Esophagus squamous epithelium (tissue), 5 donors: ENCODE results near the gene CEP112. TPM values are rescaled to one million over a fixed set of nuclear protein-coding genes. Genes with fewer than 3 reads are reported as not detected.

Experiments
- DNase-seq: peaks from one replicate; lab custom pipeline; 2025; lab: John Stamatoyannopoulos, UW
- H3K27ac ChIP-seq, 4 donors: fragments of 200-600 bp; sonication (generic); one replicate each; pipeline ENCODE4 v1.5.1; 2016 to 2019; ENCODE audit warnings: mild to moderate bottlenecking in 1 of 4
- H3K27me3 ChIP-seq, 4 donors: fragments of 200-600 bp; sonication (generic); 1 replicate in 3 of 4; 2 replicates in 1 of 4; pipeline versions ENCODE4 v1.5.1 to v1.6.0; 2017 to 2021; ENCODE audit warnings: antibody characterized with exemption in 1 of 4
- H3K36me3 ChIP-seq, 3 donors: fragments of 200-600 bp; sonication (generic); one replicate each; pipeline ENCODE4 v1.5.1; 2016 to 2019
- H3K4me1 ChIP-seq, 3 donors: fragments of 200-600 bp; sonication (generic); one replicate each; pipeline ENCODE4 v1.5.1; 2017 to 2019
- H3K4me3 ChIP-seq, 4 donors: fragments of 200-600 bp; sonication (generic); 1 replicate in 3 of 4; 2 replicates in 1 of 4; pipeline ENCODE4 v1.5.1; 2016 to 2019; ENCODE audit warnings: mild to moderate bottlenecking in 2 of 4, moderate library complexity in 1 of 4
- H3K9me3 ChIP-seq, 3 donors: fragments of 200-600 bp; sonication (generic); one replicate each; pipeline ENCODE4 v1.5.1; 2016 to 2019
- CTCF ChIP-seq, 6 experiments: fragments of 450-650 bp in 4 of 6; fragments of 200-600 bp in 2 of 6; sonication (generic) in 2 of 6; IDR thresholded peaks; one replicate each; pipeline ENCODE4 v1.5.1; 2016 to 2019; ENCODE audit warnings: antibody characterized with exemption in 6 of 6, mild to moderate bottlenecking in 4 of 6, moderate library complexity in 4 of 6
- POLR2A ChIP-seq, 4 donors: fragments of 450-650 bp; IDR thresholded peaks; one replicate each; pipeline ENCODE4 v1.6.1; 2017; ENCODE audit warnings: antibody characterized with exemption in 4 of 4, mild to moderate bottlenecking in 4 of 4, moderate library complexity in 3 of 4
- WGBS, 2 donors: methylation state at CpG; one replicate each; pipeline ENCODE4 v1.1.5; 2018; 5-methylcytosine and 5-hydroxymethylcytosine counted together
- intact Hi-C: fragments of 100-400 bp; cut with DNase I; formaldehyde crosslinking; loops from one replicate; pipeline ENCODE4 v1.15.0; 2022
- total RNA-seq, 4 donors: library from RNA; depleted of rRNA; stranded (reverse); fragments of >200 nt; gene quantifications; one replicate each; pipeline ENCODE4 v1.1.0, GENCODE V29; 2016
- donor health status: DM: yes; HTN: yes; CAD: no.

CEP112 gene
- total RNA-seq, 4 donors from 2014 or later = 2.5 to 10.9 (median 6.4) TPM

GRCh38 chr17:65977041-65977440 lies 214.9 kb downstream of the CEP112 start:
- Histone ChIP-seq H3K4me1 (no peaks in the 10 kb centered on the region), H3K4me3 (no peak overlapping the region), H3K27me3 (no peaks in the 10 kb centered on the region), H3K36me3 (no peaks in the 10 kb centered on the region), H3K27ac (no peak overlapping the region), H3K9me3 (no peaks in the 10 kb centered on the region)
- WGBS, 2 donors = 78 to 81% methylated on average over 7 to 10 of the region's 10 CpGs
- TF ChIP-seq CTCF (IDR thresholded peaks at IDR 0.05) = no peak
- TF ChIP-seq POLR2A (IDR thresholded peaks at IDR 0.05) = no peak
- no peak for DNase-seq
- intact Hi-C loops = no loop called here

- intact Hi-C loops = no loop called here
- 79 to 84% methylated on average over 9 of the region's 9 CpGs for WGBS, 2 donors
- Histone ChIP-seq H3K4me3 (no peak overlapping the region), H3K27me3 (no peaks in the 10 kb centered on the region), H3K36me3 (no peaks in the 10 kb centered on the region), H3K4me1 (no peaks in the 10 kb centered on the region), H3K27ac (no peak overlapping the region), H3K9me3 (no peaks in the 10 kb centered on the region)
- DNase-seq = no peak
- TF ChIP-seq POLR2A (IDR thresholded peaks at IDR 0.05) (no peak), CTCF (IDR thresholded peaks at IDR 0.05) (no peak)
Observed at GRCh38 chr17:65975878-65976277, 216.1 kb downstream of the CEP112 start.

- Histone ChIP-seq H3K27ac (no peak overlapping the region), H3K4me1 (no peaks in the 10 kb centered on the region), H3K9me3 (no peaks in the 10 kb centered on the region), H3K4me3 (no peak overlapping the region), H3K27me3 (no peaks in the 10 kb centered on the region), H3K36me3 (no peaks in the 10 kb centered on the region)
- TF ChIP-seq CTCF (IDR thresholded peaks at IDR 0.05) (no peak), POLR2A (IDR thresholded peaks at IDR 0.05) (no peak)
- DNase-seq = no peak
- intact Hi-C loops = no loop called here
- 0 to 47% methylated on average over 1 of the region's 1 CpG for WGBS, 2 donors
Observed at GRCh38 chr17:65973237-65973636, 218.7 kb downstream of the CEP112 start.

- no peak for TF ChIP-seq POLR2A (IDR thresholded peaks at IDR 0.05)
- TF ChIP-seq CTCF (IDR thresholded peaks at IDR 0.05) = no peak
- no peaks in the 10 kb centered on the region for H3K4me1 ChIP-seq
- no peaks in the 10 kb centered on the region for H3K9me3 ChIP-seq
- intact Hi-C loops = no loop called here
- no peak overlapping the region for H3K4me3 ChIP-seq
- H3K27ac ChIP-seq = no peak overlapping the region
- H3K36me3 ChIP-seq = no peaks in the 10 kb centered on the region
- WGBS, 2 donors = 90 to 92% methylated on average over 2 of the region's 2 CpGs
- no peak for DNase-seq
- H3K27me3 ChIP-seq = no peaks in the 10 kb centered on the region
Observed at GRCh38 chr17:65967372-65967771, 224.6 kb downstream of the CEP112 start.

- no peak for DNase-seq
- no peak for TF ChIP-seq POLR2A (IDR thresholded peaks at IDR 0.05)
- no peak for TF ChIP-seq CTCF (IDR thresholded peaks at IDR 0.05)
- H3K27me3 ChIP-seq = no peaks in the 10 kb centered on the region
- H3K4me3 ChIP-seq = no peak overlapping the region
- H3K27ac ChIP-seq = no peak overlapping the region
- intact Hi-C loops = no loop called here
- H3K36me3 ChIP-seq = no peaks in the 10 kb centered on the region
- no peaks in the 10 kb centered on the region for H3K4me1 ChIP-seq
- WGBS, 2 donors = 65 to 77% methylated on average over 2 of the region's 2 CpGs
- H3K9me3 ChIP-seq = no peaks in the 10 kb centered on the region
Observed at GRCh38 chr17:65966072-65966695, 225.7 kb downstream of the CEP112 start.
